HepG2 (cell line): ENCODE data around the gene SLC35A1. TPM values are rescaled to one million over a fixed set of nuclear protein-coding genes. Genes with fewer than 3 reads are reported as not detected.

Experiments used
- CENPBD1 ChIP-seq: sonication (generic); formaldehyde crosslinking; IDR thresholded peaks from 2 replicates; pipeline ENCODE4 v1.8.0; 2022; ENCODE audit warnings: missing genetic modification reagents, low read depth, mild to moderate bottlenecking, borderline replicate concordance
- DDIT3 ChIP-seq: sonication (generic); formaldehyde crosslinking; IDR thresholded peaks from 2 replicates; pipeline ENCODE4 v1.4.0; 2020; ENCODE audit warnings: mild to moderate bottlenecking, missing genetic modification reagents
- DMAP1 ChIP-seq: IDR thresholded peaks from 2 replicates; pipeline ENCODE4 v1.6.1; 2016
- FLYWCH1 ChIP-seq: sonication (generic); formaldehyde crosslinking; IDR thresholded peaks from 2 replicates; pipeline ENCODE4 v1.8.1; 2023; ENCODE audit warnings: mild to moderate bottlenecking, missing genetic modification reagents
- HNRNPK ChIP-seq: fragments of 200-400 bp; formaldehyde crosslinking; IDR thresholded peaks from 2 replicates; pipeline ENCODE4 v1.6.1; 2018; ENCODE audit warnings: low read length, low read depth, moderate library complexity, mild to moderate bottlenecking; ENCODE audit not compliant: poor library complexity, severe bottlenecking
- HNRNPUL1 ChIP-seq: fragments of 200-400 bp; formaldehyde crosslinking; IDR thresholded peaks from 2 replicates; pipeline ENCODE4 v1.6.1; 2017; ENCODE audit warnings: low read depth, mild to moderate bottlenecking, low read length, moderate library complexity
- NCOA5 ChIP-seq: sonication (generic); formaldehyde crosslinking; IDR thresholded peaks from 2 replicates; pipeline ENCODE4 v1.4.0; 2020; ENCODE audit warnings: missing genetic modification reagents
- NKX3-1 ChIP-seq: sonication (generic); formaldehyde crosslinking; IDR thresholded peaks from 2 replicates; pipeline ENCODE4 v1.5.0; 2020; ENCODE audit warnings: missing genetic modification reagents
- NR2F6 ChIP-seq, 2 experiments: IDR thresholded peaks; 2 replicates each; pipeline ENCODE4 v1.6.1; 2016; ENCODE audit warnings: antibody characterized with exemption in 1 of 2, mild to moderate bottlenecking in 1 of 2
- POLR2G ChIP-seq: fragments of 200-400 bp; formaldehyde crosslinking; IDR thresholded peaks from 2 replicates; pipeline ENCODE4 v1.6.1; 2018; ENCODE audit warnings: mild to moderate bottlenecking, low read depth, low read length, moderate library complexity
- PPARG ChIP-seq: conservative IDR thresholded peaks from 2 replicates; pipeline ENCODE4 v1.6.1; 2016; ENCODE audit warnings: missing biosample characterization, missing genetic modification reagents
- TAF15 ChIP-seq: fragments of 200-400 bp; formaldehyde crosslinking; IDR thresholded peaks from one replicate; pipeline ENCODE4 v1.6.1; 2018; ENCODE audit warnings: mild to moderate bottlenecking, low read depth, low read length; ENCODE audit not compliant: poor library complexity, severe bottlenecking
- TEAD2 ChIP-seq: sonication (generic); formaldehyde crosslinking; IDR thresholded peaks from 2 replicates; pipeline ENCODE4 v1.9.0; 2021; ENCODE audit warnings: missing genetic modification reagents
- U2AF1 ChIP-seq: fragments of 200-400 bp; formaldehyde crosslinking; optimal IDR thresholded peaks from 2 replicates; pipeline ENCODE3; 2017; ENCODE audit warnings: mild to moderate bottlenecking, low read depth, low read length
- ZBTB38 ChIP-seq: sonication (generic); formaldehyde crosslinking; IDR thresholded peaks from 2 replicates; pipeline ENCODE4 v1.5.1; 2020; ENCODE audit warnings: mild to moderate bottlenecking, missing genetic modification reagents
- ZMYM2 ChIP-seq: sonication (generic); formaldehyde crosslinking; IDR thresholded peaks from 2 replicates; pipeline ENCODE4 v1.8.0; 2022; ENCODE audit warnings: mild to moderate bottlenecking, missing genetic modification reagents
- ZNF253 ChIP-seq: sonication (generic); formaldehyde crosslinking; IDR thresholded peaks from 2 replicates; pipeline ENCODE4 v1.8.0; 2022; ENCODE audit warnings: mild to moderate bottlenecking, missing genetic modification reagents, borderline replicate concordance
- ZNF34 ChIP-seq: sonication (generic); formaldehyde crosslinking; IDR thresholded peaks from 2 replicates; pipeline ENCODE4 v1.4.0; 2020; ENCODE audit warnings: mild to moderate bottlenecking, missing genetic modification reagents, borderline replicate concordance
- ZNF484 ChIP-seq: sonication (generic); formaldehyde crosslinking; IDR thresholded peaks from 2 replicates; pipeline ENCODE4 v1.5.1; 2020; ENCODE audit warnings: mild to moderate bottlenecking, low read depth, missing genetic modification reagents, borderline replicate concordance
- ZNF562 ChIP-seq: sonication (generic); formaldehyde crosslinking; IDR thresholded peaks from 2 replicates; pipeline ENCODE4 v1.8.0; 2022; ENCODE audit warnings: missing genetic modification reagents, borderline replicate concordance
- ZNF576 ChIP-seq: sonication (generic); formaldehyde crosslinking; IDR thresholded peaks from 2 replicates; pipeline ENCODE4 v1.4.0; 2020; ENCODE audit warnings: mild to moderate bottlenecking, missing genetic modification reagents
- ZNF7 ChIP-seq: IDR thresholded peaks from 2 replicates; pipeline ENCODE4 v1.6.1; 2016; ENCODE audit warnings: missing biosample characterization, missing genetic modification reagents
- ZNF883 ChIP-seq: sonication (generic); formaldehyde crosslinking; IDR thresholded peaks from 2 replicates; pipeline ENCODE4 v1.5.1; 2020; ENCODE audit warnings: mild to moderate bottlenecking, missing genetic modification reagents; ENCODE audit errors: not compliant biosample characterization
- polyA plus RNA-seq, 8 experiments: library from polyadenylated mRNA; depleted of rRNA in 3 of 8; stranded (reverse) in 7 of 8; unstranded in 1 of 8; fragments of >200 nt; fragmentation: Illumina TruSeq in 4 of 8; extraction: Trizol in 4 of 8; gene quantifications; 2 replicates each; pipeline versions ENCODE4 v1.2.1 to v1.2.3, GENCODE V29; 2011 to 2016; ENCODE audit warnings: low read depth in 4 of 8, missing spikeins in 1 of 8, mixed read lengths in 1 of 8; ENCODE audit not compliant: insufficient read depth in 1 of 8
- total RNA-seq, 5 experiments: library from RNA; depleted of rRNA; stranded (reverse); fragments of >200 nt; fragmentation: Illumina TruSeq; extraction: Trizol; gene quantifications; 2 replicates each; pipeline ENCODE4 v1.2.3, GENCODE V29; 2016; ENCODE audit warnings: low read depth in 1 of 5
- TF ChIP-seq, protein P1 (sequence below): sonication (generic); formaldehyde crosslinking; IDR thresholded peaks from 2 replicates; pipeline ENCODE4 v1.5.1; 2020; ENCODE audit warnings: missing genetic modification reagents, mild to moderate bottlenecking, borderline replicate concordance
- TF ChIP-seq, protein P2 (sequence below): IDR thresholded peaks from 2 replicates; pipeline ENCODE4 v1.6.1; 2016; ENCODE audit warnings: missing compliant biosample characterization, missing genetic modification reagents, borderline replicate concordance
- TF ChIP-seq, protein P3 (sequence below): sonication (generic); formaldehyde crosslinking; IDR thresholded peaks from 2 replicates; pipeline ENCODE4 v1.5.1; 2020; ENCODE audit warnings: missing genetic modification reagents, mild to moderate bottlenecking, borderline replicate concordance

SLC35A1 gene
- total and polyA plus RNA-seq, 2 of the 13 experiments (the other 11 are each of a cell fraction or from before 2014, with no cell fraction given): 24.8 to 25.1 TPM

- TF ChIP-seq, protein P1, sequence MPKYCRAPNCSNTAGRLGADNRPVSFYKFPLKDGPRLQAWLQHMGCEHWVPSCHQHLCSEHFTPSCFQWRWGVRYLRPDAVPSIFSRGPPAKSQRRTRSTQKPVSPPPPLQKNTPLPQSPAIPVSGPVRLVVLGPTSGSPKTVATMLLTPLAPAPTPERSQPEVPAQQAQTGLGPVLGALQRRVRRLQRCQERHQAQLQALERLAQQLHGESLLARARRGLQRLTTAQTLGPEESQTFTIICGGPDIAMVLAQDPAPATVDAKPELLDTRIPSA (CRISPR knock-in tag): no peak
- TF ChIP-seq ZNF484 (CRISPR knock-in tag) (no peak), NR2F6 (IDR thresholded peaks at IDR 0.05) (no peak), NR2F6 (CRISPR knock-in tag; IDR thresholded peaks at IDR 0.05) (no peak), ZMYM2 (no peak), HNRNPUL1 (no peak), ZNF253 (CRISPR knock-in tag) (no peak), TEAD2 (peak; percentile 63; the same call in 1 of the 2 replicates), POLR2G (no peak), ZNF34 (no peak), PPARG (CRISPR knock-in tag) (0 out of 2 replicates have a peak, but pooled peaks have one; percentile 26), NKX3-1 (CRISPR knock-in tag) (peak; percentile 76), CENPBD1 (CRISPR knock-in tag) (no peak), ZBTB38 (no peak), DDIT3 (CRISPR knock-in tag) (no peak), TAF15 (no peak), ZNF7 (CRISPR knock-in tag) (no peak), U2AF1 (no peak), FLYWCH1 (CRISPR knock-in tag) (no peak), ZNF562 (CRISPR knock-in tag) (no peak), ZNF883 (CRISPR knock-in tag) (no peak), DMAP1 (no peak), NCOA5 (CRISPR knock-in tag) (no peak), HNRNPK (no peak), ZNF576 (CRISPR knock-in tag) (no peak)
- TF ChIP-seq, protein P2, sequence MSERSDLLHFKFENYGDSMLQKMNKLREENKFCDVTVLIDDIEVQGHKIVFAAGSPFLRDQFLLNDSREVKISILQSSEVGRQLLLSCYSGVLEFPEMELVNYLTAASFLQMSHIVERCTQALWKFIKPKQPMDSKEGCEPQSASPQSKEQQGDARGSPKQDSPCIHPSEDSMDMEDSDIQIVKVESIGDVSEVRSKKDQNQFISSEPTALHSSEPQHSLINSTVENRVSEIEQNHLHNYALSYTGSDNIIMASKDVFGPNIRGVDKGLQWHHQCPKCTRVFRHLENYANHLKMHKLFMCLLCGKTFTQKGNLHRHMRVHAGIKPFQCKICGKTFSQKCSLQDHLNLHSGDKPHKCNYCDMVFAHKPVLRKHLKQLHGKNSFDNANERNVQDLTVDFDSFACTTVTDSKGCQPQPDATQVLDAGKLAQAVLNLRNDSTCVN (CRISPR knock-in tag): peak; percentile 81
- TF ChIP-seq, protein P3, sequence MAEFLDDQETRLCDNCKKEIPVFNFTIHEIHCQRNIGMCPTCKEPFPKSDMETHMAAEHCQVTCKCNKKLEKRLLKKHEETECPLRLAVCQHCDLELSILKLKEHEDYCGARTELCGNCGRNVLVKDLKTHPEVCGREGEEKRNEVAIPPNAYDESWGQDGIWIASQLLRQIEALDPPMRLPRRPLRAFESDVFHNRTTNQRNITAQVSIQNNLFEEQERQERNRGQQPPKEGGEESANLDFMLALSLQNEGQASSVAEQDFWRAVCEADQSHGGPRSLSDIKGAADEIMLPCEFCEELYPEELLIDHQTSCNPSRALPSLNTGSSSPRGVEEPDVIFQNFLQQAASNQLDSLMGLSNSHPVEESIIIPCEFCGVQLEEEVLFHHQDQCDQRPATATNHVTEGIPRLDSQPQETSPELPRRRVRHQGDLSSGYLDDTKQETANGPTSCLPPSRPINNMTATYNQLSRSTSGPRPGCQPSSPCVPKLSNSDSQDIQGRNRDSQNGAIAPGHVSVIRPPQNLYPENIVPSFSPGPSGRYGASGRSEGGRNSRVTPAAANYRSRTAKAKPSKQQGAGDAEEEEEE (CRISPR knock-in tag): no peak
Measured at GRCh38 chr6:87436435-87436834, 36.3 kb upstream of the SLC35A1 start (continued).
